HepG2 (cell line): ENCODE measurements around the gene C3orf22. TPM values are rescaled to one million over a fixed set of nuclear protein-coding genes. Genes with fewer than 3 reads are reported as not detected.

Experiments
- ARNT ChIP-seq: fragments of 450-650 bp; IDR thresholded peaks from 2 replicates; pipeline ENCODE4 v1.6.1; 2017
- CENPT ChIP-seq: sonication (generic); formaldehyde crosslinking; IDR thresholded peaks from 2 replicates; pipeline ENCODE4 v1.8.0; 2022; ENCODE audit warnings: low read depth, mild to moderate bottlenecking, moderate library complexity, missing genetic modification reagents
- ESRRA ChIP-seq: sonication (generic); formaldehyde crosslinking; IDR thresholded peaks from 2 replicates; pipeline ENCODE4 v1.5.1; 2020; ENCODE audit warnings: mild to moderate bottlenecking, low read depth, missing genetic modification reagents
- FOSL2 ChIP-seq: sonication (generic); formaldehyde crosslinking; IDR thresholded peaks from 2 replicates; pipeline ENCODE4 v1.4.0; 2020; ENCODE audit warnings: missing genetic modification reagents
- FOXO1 ChIP-seq: sonication (generic); formaldehyde crosslinking; IDR thresholded peaks from 2 replicates; pipeline ENCODE4 v1.4.0; 2020; ENCODE audit warnings: missing genetic modification reagents
- HMGA1 ChIP-seq: sonication (generic); formaldehyde crosslinking; conservative IDR thresholded peaks from 2 replicates; pipeline ENCODE4 v1.4.0; 2020; ENCODE audit warnings: missing genetic modification reagents
- KDM4B ChIP-seq: sonication (generic); formaldehyde crosslinking; IDR thresholded peaks from 2 replicates; pipeline ENCODE4 v1.4.0; 2020; ENCODE audit warnings: missing genetic modification reagents
- MED1 ChIP-seq: sonication (generic); formaldehyde crosslinking; IDR thresholded peaks from 2 replicates; pipeline ENCODE4 v1.4.0; 2020; ENCODE audit warnings: missing genetic modification reagents
- NCOA1 ChIP-seq: sonication (generic); formaldehyde crosslinking; IDR thresholded peaks from 2 replicates; pipeline ENCODE4 v1.9.0; 2021; ENCODE audit warnings: missing genetic modification reagents
- NR0B2 ChIP-seq: sonication (generic); formaldehyde crosslinking; IDR thresholded peaks from 2 replicates; pipeline ENCODE4 v1.4.0; 2020; ENCODE audit warnings: mild to moderate bottlenecking, missing genetic modification reagents
- REST ChIP-seq, 2 experiments: IDR thresholded peaks; 2 replicates each; pipeline ENCODE4 v1.6.1; 2011 to 2012; ENCODE audit warnings: low read length in 2 of 2, borderline replicate concordance in 1 of 2, low read depth in 1 of 2, mild to moderate bottlenecking in 1 of 2, moderate library complexity in 1 of 2
- TBP ChIP-seq: sonication (generic); formaldehyde crosslinking; IDR thresholded peaks from 2 replicates; pipeline ENCODE4 v1.5.0; 2020; ENCODE audit warnings: missing genetic modification reagents
- TERF1 ChIP-seq: sonication (generic); formaldehyde crosslinking; IDR thresholded peaks from 2 replicates; pipeline ENCODE4 v1.8.0; 2022; ENCODE audit warnings: mild to moderate bottlenecking, missing genetic modification reagents, moderate library complexity
- ZBTB7A ChIP-seq: sonication (generic); formaldehyde crosslinking; IDR thresholded peaks from 2 replicates; pipeline ENCODE4 v1.8.0; 2022; ENCODE audit warnings: mild to moderate bottlenecking, missing genetic modification reagents
- ZFP41 ChIP-seq: sonication (generic); formaldehyde crosslinking; IDR thresholded peaks from 2 replicates; pipeline ENCODE4 v1.4.0; 2020; ENCODE audit warnings: mild to moderate bottlenecking, missing genetic modification reagents, borderline replicate concordance
- ZNF142 ChIP-seq: sonication (generic); formaldehyde crosslinking; IDR thresholded peaks from 2 replicates; pipeline ENCODE4 v1.4.0; 2020; ENCODE audit warnings: missing genetic modification reagents
- ZNF543 ChIP-seq: sonication (generic); formaldehyde crosslinking; IDR thresholded peaks from 2 replicates; pipeline ENCODE4 v1.4.0; 2020; ENCODE audit warnings: mild to moderate bottlenecking, missing genetic modification reagents
- ZNF577 ChIP-seq: sonication (generic); formaldehyde crosslinking; IDR thresholded peaks from 2 replicates; pipeline ENCODE4 v1.4.0; 2020; ENCODE audit warnings: mild to moderate bottlenecking, low read depth, missing genetic modification reagents, borderline replicate concordance
- ZNF768 ChIP-seq: sonication (generic); formaldehyde crosslinking; IDR thresholded peaks from 2 replicates; pipeline ENCODE4 v1.4.0; 2020; ENCODE audit warnings: missing genetic modification reagents
- polyA plus RNA-seq, 8 experiments: library from polyadenylated mRNA; depleted of rRNA in 3 of 8; stranded (reverse) in 7 of 8; unstranded in 1 of 8; fragments of >200 nt; fragmentation: Illumina TruSeq in 4 of 8; extraction: Trizol in 4 of 8; gene quantifications; 2 replicates each; pipeline versions ENCODE4 v1.2.1 to v1.2.3, GENCODE V29; 2011 to 2016; ENCODE audit warnings: low read depth in 4 of 8, missing spikeins in 1 of 8, mixed read lengths in 1 of 8; ENCODE audit not compliant: insufficient read depth in 1 of 8
- total RNA-seq, 5 experiments: library from RNA; depleted of rRNA; stranded (reverse); fragments of >200 nt; fragmentation: Illumina TruSeq; extraction: Trizol; gene quantifications; 2 replicates each; pipeline ENCODE4 v1.2.3, GENCODE V29; 2016; ENCODE audit warnings: low read depth in 1 of 5

C3orf22 gene
- total and polyA plus RNA-seq, 2 of the 13 experiments (the other 11 are each of a cell fraction or from before 2014, with no cell fraction given): not detected

GRCh38 chr3:126528800-126529541, 29.8 kb downstream of the C3orf22 start (continued):
- no peak for TF ChIP-seq ZNF577 (CRISPR knock-in tag)
- no peak for TF ChIP-seq TBP (CRISPR knock-in tag)
- TF ChIP-seq ARNT: no peak
- TF ChIP-seq FOSL2 (CRISPR knock-in tag): peak; percentile 79
- TF ChIP-seq FOXO1 (CRISPR knock-in tag): peak; percentile 84
- no peak for TF ChIP-seq CENPT (CRISPR knock-in tag)
- TF ChIP-seq ESRRA: no peak; the same call in 1 of the 2 replicates
- TF ChIP-seq ZBTB7A (CRISPR knock-in tag): peak; percentile 28
- TF ChIP-seq ZNF543 (CRISPR knock-in tag): no peak
- TF ChIP-seq KDM4B: peak; percentile 76; the same call in 1 of the 2 replicates
- TF ChIP-seq ZFP41: 0 out of 2 replicates have a peak, but pooled peaks have one; percentile 49
- TF ChIP-seq MED1: peak; percentile 88
- TF ChIP-seq ZNF768 (CRISPR knock-in tag): no peak
- no peak for TF ChIP-seq HMGA1 (CRISPR knock-in tag)
- TF ChIP-seq TERF1 (CRISPR knock-in tag): no peak
- peak; percentile 85 for TF ChIP-seq NCOA1 (CRISPR knock-in tag)
- 0 out of 2 replicates have a peak, but pooled peaks have one; percentile 78 for TF ChIP-seq ZNF142 (CRISPR knock-in tag)
- TF ChIP-seq NR0B2 (CRISPR knock-in tag): no peak; the same call in 1 of the 2 replicates
- no peak for TF ChIP-seq REST (IDR thresholded peaks at IDR 0.05; ENCODE audit: borderline replicate concordance in 1 of 2, low read depth in 1 of 2, low read length in 2 of 2)
